SK-N-SH (cell line): Measurements from ENCODE around the gene NRIP1.

Experiments
- CTCF ChIP-seq: fragments of 200-600 bp; sonication (generic); IDR thresholded peaks from 2 replicates; pipeline ENCODE4 v1.6.1; 2017; ENCODE audit warnings: antibody characterized with exemption, mild to moderate bottlenecking, moderate library complexity
- FOSL2 ChIP-seq: IDR thresholded peaks from 2 replicates; pipeline ENCODE4 v1.4.0; 2012; ENCODE audit warnings: low read depth, mild to moderate bottlenecking, moderate library complexity, borderline replicate concordance
- GABPA ChIP-seq: IDR thresholded peaks from 2 replicates; pipeline ENCODE4 v1.4.0; 2012; ENCODE audit warnings: low read depth, mild to moderate bottlenecking
- REST ChIP-seq: IDR thresholded peaks from 2 replicates; pipeline ENCODE4 v1.6.1; 2012; ENCODE audit warnings: mild to moderate bottlenecking, low read depth, low read length, moderate library complexity
- RFX5 ChIP-seq: IDR thresholded peaks from 2 replicates; pipeline ENCODE4 v1.6.1; 2012; ENCODE audit warnings: mild to moderate bottlenecking, improper control_type of control experiment, low read length
- SMC3 ChIP-seq: IDR thresholded peaks from 2 replicates; pipeline ENCODE4 v1.6.1; 2012; ENCODE audit warnings: low read depth, low read length, improper control_type of control experiment
- USF1 ChIP-seq: IDR thresholded peaks from 2 replicates; pipeline ENCODE4 v1.4.0; 2012; ENCODE audit warnings: low read depth, borderline replicate concordance

GRCh38 chr21:15096146-15096545 is 31.3 kb upstream of the NRIP1 start:
- TF ChIP-seq RFX5 (no peak), REST (no peak), SMC3 (no peak), CTCF (no peak), GABPA (no peak), FOSL2 (no peak), USF1 (no peak)
